ENCODE data around the gene TGFBR1.

GRCh38 chr9:99066571-99066970, 38.3 kb upstream of the TGFBR1 start:
- no peak for TF ChIP-seq EZH2 (IDR thresholded peaks at IDR 0.05; ENCODE audit: insufficient read depth, low read length)
- no peak for TF ChIP-seq CTCF (IDR thresholded peaks at IDR 0.05; ENCODE audit: insufficient read depth, low read depth, low read length)
